ENCODE results near the gene HEXIM2. TPM values are rescaled to one million over a fixed set of nuclear protein-coding genes. Genes with fewer than 3 reads are reported as not detected.

Gene HEXIM2
- total and polyA plus RNA-seq, 2 of the 4 experiments (the other 2 are of a cell fraction) = 4.5 to 6.1 TPM

DNA sequence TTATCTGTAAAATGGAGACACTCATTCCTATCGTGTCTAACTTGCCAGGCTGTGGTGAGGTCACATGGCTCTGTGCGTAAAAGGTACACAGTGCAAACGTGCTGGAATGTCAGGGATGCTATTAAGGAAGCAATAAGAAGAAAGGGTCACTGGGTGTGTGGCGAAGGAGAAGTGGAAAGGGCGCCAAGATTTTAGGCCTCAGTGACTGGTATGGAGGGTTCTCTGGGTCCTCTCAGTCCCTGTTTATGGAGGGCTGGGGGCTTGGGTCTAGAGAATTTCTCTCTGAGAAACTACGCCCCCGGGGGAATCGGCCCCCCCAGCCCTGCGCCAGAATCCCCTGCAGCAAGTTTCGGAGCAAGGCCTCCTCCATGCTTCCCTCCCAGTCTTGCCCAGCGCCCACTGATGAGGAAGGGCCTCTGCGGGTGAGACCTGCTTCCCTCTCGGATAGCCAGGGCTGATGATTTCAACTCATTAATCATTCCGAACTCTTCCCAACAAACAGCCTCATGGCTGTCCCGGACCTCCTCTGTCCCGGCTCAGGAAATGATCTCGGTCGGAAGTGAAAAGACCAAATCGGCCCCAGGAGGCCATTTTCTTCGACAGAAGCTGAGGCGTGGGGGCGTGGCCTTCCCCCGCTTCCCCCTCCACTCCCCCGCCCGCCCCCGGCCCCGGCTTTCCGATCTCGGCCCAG lies 14.6 kb upstream of the HEXIM2 start:
- dilution Hi-C loops (cut with HindIII; ENCODE audit: low sequenced_read_pairs, unreplicated experiment) = no loop called here
- ATAC-seq (ENCODE audit: low read depth) = peak; percentile 3
- peak overlapping the region; percentile 84 for H3K18ac ChIP-seq (ENCODE audit: low read depth, low read length)
- H3K4ac ChIP-seq (ENCODE audit: low read depth, low read length) = peak overlapping the region; percentile 99
- H2AFZ ChIP-seq (replicated peaks; ENCODE audit: low read length, poor library complexity) = peak overlapping the region; percentile 84
- 0 out of 2 replicates have a peak, but pooled peaks cover 2% of the 10 kb centered on the region for H3K36me3 ChIP-seq (ENCODE audit: control insufficient read depth, insufficient read depth, low read length)
- no TSS peak for BruUV-seq (replicated peaks)
- H3K4me1 ChIP-seq (ENCODE audit: control insufficient read depth, insufficient read depth, low read length) = peaks cover 19% of the 10 kb centered on the region
- H3K23ac ChIP-seq (ENCODE audit: low read depth, low read length) = peak overlapping the region; percentile 99
- peak overlapping the region; percentile 95 for H2AK9ac ChIP-seq (replicated peaks; ENCODE audit: low read depth, low read length, poor library complexity)
- peak overlapping the region; percentile 77 to 96 for H4K8ac ChIP-seq (ENCODE audit: low read depth in 2 of 2, low read length in 2 of 2)
- peaks cover 7 to 46% of the 10 kb centered on the region in 2 experiments; a peak in 2 of 4 replicates for H3K79me1 ChIP-seq (ENCODE audit: low read depth in 1 of 2, low read length in 2 of 2)
- H3K4me3 ChIP-seq (ENCODE audit: insufficient read depth, low read depth, low read length) = peak overlapping the region; percentile 56
- no peaks in the 10 kb centered on the region for H3K9me3 ChIP-seq (ENCODE audit: control insufficient read depth, insufficient read depth, low read length)
- POLR2A ChIA-PET (ENCODE audit: unreplicated experiment) = interaction anchor here (2.7 to 4.9 kb wide), 3 partner anchors 11 to 14 kb away, joined by 12 to 53 read pairs (median 33); partner anchors contain the start of genes ACBD4 and HEXIM2
- H3K9me1 ChIP-seq (ENCODE audit: insufficient read depth, low read length) = peaks cover 18% of the 10 kb centered on the region
- H2BK120ac ChIP-seq (ENCODE audit: low read depth, low read length) = peak overlapping the region; percentile 94
- H3K27ac ChIP-seq (ENCODE audit: insufficient read depth, low read length) = peak overlapping the region; percentile 90
- CTCF ChIA-PET = interaction anchor here (1.0 to 2.1 kb wide), 2 partner anchors 12 kb away, joined by 4 to 10 read pairs; partner anchors contain the start of gene ACBD4
- H3K27me3 ChIP-seq (ENCODE audit: control insufficient read depth, insufficient read depth, low read length) = no peaks in the 10 kb centered on the region
- WGBS, 2 experiments (ENCODE audit: extremely low coverage in 2 of 2, insufficient read length in 1 of 2) = 4% methylated on average over 5 of the region's 29 CpGs; no CpG with 5 or more reads in 1 of the 2 experiments
- H2AK5ac ChIP-seq (ENCODE audit: low read depth, low read length) = peak overlapping the region; percentile 93
- peak; percentile 82 for DNase-seq
- peak overlapping the region; percentile 96 for H4K5ac ChIP-seq (ENCODE audit: low read depth, low read length)
- no peak for TF ChIP-seq CEBPB (IDR thresholded peaks at IDR 0.05; ENCODE audit: low read depth, low read length)
- TF ChIP-seq MAFK (IDR thresholded peaks at IDR 0.05; ENCODE audit: low read depth, low read length) = no peak
- TF ChIP-seq NFE2L2 (IDR thresholded peaks at IDR 0.05; ENCODE audit: low read depth, low read length) = no peak
- no peak for TF ChIP-seq ELK1 (IDR thresholded peaks at IDR 0.05; ENCODE audit: borderline replicate concordance, low read depth, low read length)
- TF ChIP-seq, protein P1, sequence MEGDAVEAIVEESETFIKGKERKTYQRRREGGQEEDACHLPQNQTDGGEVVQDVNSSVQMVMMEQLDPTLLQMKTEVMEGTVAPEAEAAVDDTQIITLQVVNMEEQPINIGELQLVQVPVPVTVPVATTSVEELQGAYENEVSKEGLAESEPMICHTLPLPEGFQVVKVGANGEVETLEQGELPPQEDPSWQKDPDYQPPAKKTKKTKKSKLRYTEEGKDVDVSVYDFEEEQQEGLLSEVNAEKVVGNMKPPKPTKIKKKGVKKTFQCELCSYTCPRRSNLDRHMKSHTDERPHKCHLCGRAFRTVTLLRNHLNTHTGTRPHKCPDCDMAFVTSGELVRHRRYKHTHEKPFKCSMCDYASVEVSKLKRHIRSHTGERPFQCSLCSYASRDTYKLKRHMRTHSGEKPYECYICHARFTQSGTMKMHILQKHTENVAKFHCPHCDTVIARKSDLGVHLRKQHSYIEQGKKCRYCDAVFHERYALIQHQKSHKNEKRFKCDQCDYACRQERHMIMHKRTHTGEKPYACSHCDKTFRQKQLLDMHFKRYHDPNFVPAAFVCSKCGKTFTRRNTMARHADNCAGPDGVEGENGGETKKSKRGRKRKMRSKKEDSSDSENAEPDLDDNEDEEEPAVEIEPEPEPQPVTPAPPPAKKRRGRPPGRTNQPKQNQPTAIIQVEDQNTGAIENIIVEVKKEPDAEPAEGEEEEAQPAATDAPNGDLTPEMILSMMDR (conservative IDR thresholded peaks at IDR 0.05; ENCODE audit: low read depth, low read length) = no peak
- TF ChIP-seq SMC3 (IDR thresholded peaks at IDR 0.05; ENCODE audit: low read depth, low read length) = no peak
- TF ChIP-seq, protein P2, sequence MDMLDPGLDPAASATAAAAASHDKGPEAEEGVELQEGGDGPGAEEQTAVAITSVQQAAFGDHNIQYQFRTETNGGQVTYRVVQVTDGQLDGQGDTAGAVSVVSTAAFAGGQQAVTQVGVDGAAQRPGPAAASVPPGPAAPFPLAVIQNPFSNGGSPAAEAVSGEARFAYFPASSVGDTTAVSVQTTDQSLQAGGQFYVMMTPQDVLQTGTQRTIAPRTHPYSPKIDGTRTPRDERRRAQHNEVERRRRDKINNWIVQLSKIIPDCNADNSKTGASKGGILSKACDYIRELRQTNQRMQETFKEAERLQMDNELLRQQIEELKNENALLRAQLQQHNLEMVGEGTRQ (IDR thresholded peaks at IDR 0.05; ENCODE audit: low read depth, low read length) = peak; percentile 81
- no peak for TF ChIP-seq POLR2A (IDR thresholded peaks at IDR 0.05; ENCODE audit: low read depth, low read length)
- TF ChIP-seq RCOR1 (IDR thresholded peaks at IDR 0.05; ENCODE audit: insufficient replicate concordance, low read length) = no peak
- TF ChIP-seq MXI1 (IDR thresholded peaks at IDR 0.05; ENCODE audit: borderline replicate concordance, low read depth, low read length) = no peak
- TF ChIP-seq BHLHE40 (IDR thresholded peaks at IDR 0.05; ENCODE audit: low read depth, low read length) = peak; percentile 95
- H3K56ac ChIP-seq (ENCODE audit: extremely low read depth, insufficient read depth, low read length) = peak overlapping the region; percentile 93
- peak overlapping the region; percentile 16; the same call in 2 of the 3 replicates for H2BK15ac ChIP-seq (ENCODE audit: low read depth, low read length)
- peaks cover 37% of the 10 kb centered on the region for H4K20me1 ChIP-seq (ENCODE audit: insufficient read depth, low read length)
- peak overlapping the region; percentile 68 for H2BK20ac ChIP-seq (ENCODE audit: low read depth, low read length)
- peak overlapping the region; percentile 99 for H3K14ac ChIP-seq (replicated peaks; ENCODE audit: low read depth, low read length)
- H2BK5ac ChIP-seq (ENCODE audit: low read depth, low read length, poor library complexity, severe bottlenecking) = peak overlapping the region; percentile 93
- intact Hi-C loops (cut with micrococcal nuclease) = no loop called here
- in situ Hi-C loops (cut with MboI; ENCODE audit: low sequenced_read_pairs) = no loop called here
- H3K9ac ChIP-seq (ENCODE audit: low read depth, low read length) = peak overlapping the region; percentile 91
- peak overlapping the region; percentile 74 for H3K4me2 ChIP-seq (ENCODE audit: low read depth, low read length)
- peak overlapping the region; percentile 96 for H4K91ac ChIP-seq (ENCODE audit: insufficient read depth, low read depth, low read length)

All from IMR-90 (cell line).